Activated T-cell treated with anti-CD3 and anti-CD28 coated beads, Interleukin-2, amount 50 U/mL, for 4 hours (primary cell): ENCODE data around the gene HMOX1. TPM values are rescaled to one million over a fixed set of nuclear protein-coding genes. Genes with fewer than 3 reads are reported as not detected.

ENCODE experiments used
- ATAC-seq, 2 donors: fragments of 200-7000 bp; cut with Tn5 transposase; one replicate each; pipeline ENCODE4 v1.10.0; 2021
- DNase-seq: peaks from one replicate; pipeline ENCODE4 v3.0.0-alpha.2; 2020
- H3K27me3 Mint-ChIP-seq: one replicate; pipeline ENCODE4 v1.8.0; 2021; ENCODE audit warnings: low read depth, mixed read lengths
- H3K36me3 Mint-ChIP-seq: one replicate; pipeline ENCODE4 v1.8.0; 2022; ENCODE audit warnings: mixed read lengths; ENCODE audit not compliant: insufficient read depth
- H3K4me1 Mint-ChIP-seq: one replicate; pipeline ENCODE4 v1.8.0; 2021; ENCODE audit warnings: low read depth, mixed read lengths
- H3K4me3 Mint-ChIP-seq: one replicate; pipeline ENCODE4 v1.8.0; 2021; ENCODE audit warnings: mild to moderate bottlenecking, moderate library complexity, mixed read lengths
- H3K9me3 Mint-ChIP-seq: one replicate; pipeline ENCODE4 v1.8.0; 2021; ENCODE audit warnings: mixed read lengths
- total RNA-seq, 3 donors: library from RNA; stranded (reverse); gene quantifications; one replicate each; pipeline ENCODE4 v1.2.1, GENCODE V29; 2021

HMOX1 gene
- total RNA-seq, 3 donors from 2014 or later = 1.2 to 3.0 (median 1.4) TPM

- no peak for ATAC-seq
- peak overlapping the region; percentile 99 for H3K4me3 Mint-ChIP-seq
- H3K4me1 Mint-ChIP-seq = peaks cover 23% of the 10 kb centered on the region
- no peaks in the 10 kb centered on the region for H3K27me3 Mint-ChIP-seq
- H3K9me3 Mint-ChIP-seq = no peaks in the 10 kb centered on the region
- DNase-seq = no peak
- peaks cover 24% of the 10 kb centered on the region for H3K36me3 Mint-ChIP-seq
Measured at GRCh38 chr22:35399114-35399677, 18.3 kb downstream of the HMOX1 start.

GRCh38 chr22:35399678-35400500, 19.0 kb downstream of the HMOX1 start, which contains the start of gene MCM5:
MCM5 (plus strand) TSS chr22:35400140; CDS start chr22:35400439, 299 bp downstream.
- ATAC-seq (peak; percentile 99), DNase-seq (peak; percentile 95)
- no peaks in the 10 kb centered on the region for H3K9me3 Mint-ChIP-seq
- H3K27me3 Mint-ChIP-seq = no peaks in the 10 kb centered on the region
- H3K4me1 Mint-ChIP-seq = peaks cover 23% of the 10 kb centered on the region
- H3K36me3 Mint-ChIP-seq = peaks cover 29% of the 10 kb centered on the region
- peak within 1 kb of the TSS; percentile 99 for H3K4me3 Mint-ChIP-seq

- Mint-ChIP-seq H3K4me3 (peak overlapping the region; percentile 99), H3K4me1 (peaks cover 23% of the 10 kb centered on the region), H3K36me3 (peaks cover 29% of the 10 kb centered on the region), H3K27me3 (no peaks in the 10 kb centered on the region), H3K9me3 (no peaks in the 10 kb centered on the region)
- DNase-seq (no peak), ATAC-seq (peak; percentile 35)
Measured at GRCh38 chr22:35400501-35400790, 19.6 kb downstream of the HMOX1 start.

- no peak for ATAC-seq
Measured at GRCh38 chr22:35401863-35402262, 21.0 kb downstream of the HMOX1 start.

GRCh38 chr22:35403356-35403755, 22.5 kb downstream of the HMOX1 start:
- no peaks in the 10 kb centered on the region for H3K9me3 Mint-ChIP-seq
- no peak overlapping the region for H3K4me3 Mint-ChIP-seq
- ATAC-seq = no peak
- H3K4me1 Mint-ChIP-seq = peaks cover 23% of the 10 kb centered on the region
- no peaks in the 10 kb centered on the region for H3K27me3 Mint-ChIP-seq
- peaks cover 50% of the 10 kb centered on the region for H3K36me3 Mint-ChIP-seq
- DNase-seq = no peak

More at GRCh38 chr22:35401863-35402262, 21.0 kb downstream of the HMOX1 start:
- H3K4me3 Mint-ChIP-seq = peak overlapping the region; percentile 99
- no peak for DNase-seq
- H3K36me3 Mint-ChIP-seq = peaks cover 35% of the 10 kb centered on the region
- no peaks in the 10 kb centered on the region for H3K27me3 Mint-ChIP-seq
- no peaks in the 10 kb centered on the region for H3K9me3 Mint-ChIP-seq
- peaks cover 23% of the 10 kb centered on the region for H3K4me1 Mint-ChIP-seq

GRCh38 chr22:35404176-35404575, 23.3 kb downstream of the HMOX1 start:
- Mint-ChIP-seq H3K36me3 (peaks cover 53% of the 10 kb centered on the region), H3K4me1 (peaks cover 23% of the 10 kb centered on the region), H3K9me3 (no peaks in the 10 kb centered on the region), H3K27me3 (no peaks in the 10 kb centered on the region), H3K4me3 (no peak overlapping the region)
- ATAC-seq = no peak
- no peak for DNase-seq

- no peak for DNase-seq
- no peaks in the 10 kb centered on the region for H3K9me3 Mint-ChIP-seq
- H3K4me3 Mint-ChIP-seq = no peak overlapping the region
- peaks cover 13% of the 10 kb centered on the region for H3K4me1 Mint-ChIP-seq
- H3K27me3 Mint-ChIP-seq = no peaks in the 10 kb centered on the region
- peaks cover 62% of the 10 kb centered on the region for H3K36me3 Mint-ChIP-seq
- ATAC-seq = no peak
Measured at GRCh38 chr22:35406443-35406842, 25.5 kb downstream of the HMOX1 start.

- no peak for DNase-seq
- Mint-ChIP-seq H3K9me3 (no peaks in the 10 kb centered on the region), H3K4me1 (peaks cover 7% of the 10 kb centered on the region), H3K4me3 (no peak overlapping the region), H3K36me3 (peaks cover 62% of the 10 kb centered on the region), H3K27me3 (no peaks in the 10 kb centered on the region)
- ATAC-seq = no peak
Measured at GRCh38 chr22:35407362-35407761, 26.5 kb downstream of the HMOX1 start.

GRCh38 chr22:35409783-35410662, 29.1 kb downstream of the HMOX1 start:
- Mint-ChIP-seq H3K36me3 (peaks cover 49% of the 10 kb centered on the region), H3K27me3 (no peaks in the 10 kb centered on the region), H3K9me3 (no peaks in the 10 kb centered on the region), H3K4me1 (peaks cover 3% of the 10 kb centered on the region), H3K4me3 (no peak overlapping the region)
- peak; percentile 36 to 41 for ATAC-seq
- DNase-seq = no peak

GRCh38 chr22:35410663-35411034, 29.8 kb downstream of the HMOX1 start:
- Mint-ChIP-seq H3K36me3 (peaks cover 55% of the 10 kb centered on the region), H3K9me3 (no peaks in the 10 kb centered on the region), H3K4me1 (peaks cover 3% of the 10 kb centered on the region), H3K27me3 (no peaks in the 10 kb centered on the region), H3K4me3 (no peak overlapping the region)
- DNase-seq (no peak), ATAC-seq (no peak)

- DNase-seq (no peak), ATAC-seq (no peak)
- no peaks in the 10 kb centered on the region for H3K27me3 Mint-ChIP-seq
- H3K36me3 Mint-ChIP-seq = peaks cover 59% of the 10 kb centered on the region
- H3K4me1 Mint-ChIP-seq = peaks cover 3% of the 10 kb centered on the region
- peak overlapping the region; percentile 22 for H3K4me3 Mint-ChIP-seq
- no peaks in the 10 kb centered on the region for H3K9me3 Mint-ChIP-seq
Measured at GRCh38 chr22:35411102-35411501, 30.2 kb downstream of the HMOX1 start.

- H3K9me3 Mint-ChIP-seq = no peaks in the 10 kb centered on the region
- H3K4me3 Mint-ChIP-seq = no peak overlapping the region
- H3K4me1 Mint-ChIP-seq = peaks cover 3% of the 10 kb centered on the region
- H3K36me3 Mint-ChIP-seq = peaks cover 49% of the 10 kb centered on the region
- H3K27me3 Mint-ChIP-seq = no peaks in the 10 kb centered on the region
- ATAC-seq (no peak), DNase-seq (no peak)
Measured at GRCh38 chr22:35413624-35414023, 32.7 kb downstream of the HMOX1 start.

- no peak overlapping the region for H3K4me3 Mint-ChIP-seq
- H3K9me3 Mint-ChIP-seq = no peaks in the 10 kb centered on the region
- no peak for DNase-seq
- no peak for ATAC-seq
- no peaks in the 10 kb centered on the region for H3K27me3 Mint-ChIP-seq
- peaks cover 46% of the 10 kb centered on the region for H3K36me3 Mint-ChIP-seq
- no peaks in the 10 kb centered on the region for H3K4me1 Mint-ChIP-seq
Measured at GRCh38 chr22:35417606-35418005, 36.7 kb downstream of the HMOX1 start.

- H3K4me3 Mint-ChIP-seq = no peak overlapping the region
- peaks cover 50% of the 10 kb centered on the region for H3K36me3 Mint-ChIP-seq
- H3K4me1 Mint-ChIP-seq = no peaks in the 10 kb centered on the region
- DNase-seq (no peak), ATAC-seq (no peak)
- no peaks in the 10 kb centered on the region for H3K27me3 Mint-ChIP-seq
- H3K9me3 Mint-ChIP-seq = no peaks in the 10 kb centered on the region
Measured at GRCh38 chr22:35418088-35418487, 37.2 kb downstream of the HMOX1 start.
